Measurements from ENCODE around the gene POFUT1.
"Not testable (repeated sequence)": the region's sequence is repeated elsewhere in the genome, so short reads cannot be mapped to it uniquely, and the experiment has no call there.

Gene POFUT1

DNA sequence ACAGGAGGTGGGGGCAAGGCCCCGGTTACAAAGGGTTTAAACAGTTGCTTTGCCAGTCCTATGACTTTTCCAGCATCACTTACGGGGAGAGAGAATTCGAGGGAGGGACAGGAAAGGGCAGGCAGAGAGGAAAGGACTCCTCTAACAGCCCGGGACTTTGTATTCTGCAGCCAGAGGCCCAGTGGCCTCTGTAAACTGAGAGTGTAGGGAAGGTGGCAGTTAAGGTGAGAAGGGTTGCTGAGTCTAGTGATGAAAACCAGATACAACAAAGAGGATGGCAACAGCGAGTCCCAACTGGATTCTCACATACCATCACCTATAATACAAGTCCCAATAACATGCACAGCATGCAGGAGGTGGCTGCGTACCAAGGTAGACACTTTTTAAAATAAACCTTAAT is 13.7 kb upstream of the POFUT1 start:
- no peak overlapping the region for H3K4me3 ChIP-seq (replicated peaks; ENCODE audit: low read depth, low read length)

GRCh38 chr20:32195581-32195980 is 12.1 kb upstream of the POFUT1 start:
- TF ChIP-seq, protein P1, sequence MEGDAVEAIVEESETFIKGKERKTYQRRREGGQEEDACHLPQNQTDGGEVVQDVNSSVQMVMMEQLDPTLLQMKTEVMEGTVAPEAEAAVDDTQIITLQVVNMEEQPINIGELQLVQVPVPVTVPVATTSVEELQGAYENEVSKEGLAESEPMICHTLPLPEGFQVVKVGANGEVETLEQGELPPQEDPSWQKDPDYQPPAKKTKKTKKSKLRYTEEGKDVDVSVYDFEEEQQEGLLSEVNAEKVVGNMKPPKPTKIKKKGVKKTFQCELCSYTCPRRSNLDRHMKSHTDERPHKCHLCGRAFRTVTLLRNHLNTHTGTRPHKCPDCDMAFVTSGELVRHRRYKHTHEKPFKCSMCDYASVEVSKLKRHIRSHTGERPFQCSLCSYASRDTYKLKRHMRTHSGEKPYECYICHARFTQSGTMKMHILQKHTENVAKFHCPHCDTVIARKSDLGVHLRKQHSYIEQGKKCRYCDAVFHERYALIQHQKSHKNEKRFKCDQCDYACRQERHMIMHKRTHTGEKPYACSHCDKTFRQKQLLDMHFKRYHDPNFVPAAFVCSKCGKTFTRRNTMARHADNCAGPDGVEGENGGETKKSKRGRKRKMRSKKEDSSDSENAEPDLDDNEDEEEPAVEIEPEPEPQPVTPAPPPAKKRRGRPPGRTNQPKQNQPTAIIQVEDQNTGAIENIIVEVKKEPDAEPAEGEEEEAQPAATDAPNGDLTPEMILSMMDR (IDR thresholded peaks at IDR 0.05; ENCODE audit: low read length, missing control alignments) = no peak
- no peak for DNase-seq (ENCODE audit: low read depth)
- H3K4me3 ChIP-seq (replicated peaks; ENCODE audit: low read depth, low read length) = no peak overlapping the region

More for the DNA sequence above, 13.7 kb upstream of the POFUT1 start:
- TF ChIP-seq, protein P1 (IDR thresholded peaks at IDR 0.05; ENCODE audit: low read length, missing control alignments) = no peak
- no peak for DNase-seq (ENCODE audit: low read depth)

GRCh38 chr20:32196613-32197012 is 11.1 kb upstream of the POFUT1 start:
- H3K4me3 ChIP-seq (replicated peaks; ENCODE audit: low read depth, low read length); DNase-seq (ENCODE audit: low read depth): not testable (repeated sequence)

GRCh38 chr20:32197136-32197535 is 10.5 kb upstream of the POFUT1 start:
- not testable (repeated sequence) for H3K4me3 ChIP-seq (replicated peaks; ENCODE audit: low read depth, low read length); DNase-seq (ENCODE audit: low read depth)

DNA sequence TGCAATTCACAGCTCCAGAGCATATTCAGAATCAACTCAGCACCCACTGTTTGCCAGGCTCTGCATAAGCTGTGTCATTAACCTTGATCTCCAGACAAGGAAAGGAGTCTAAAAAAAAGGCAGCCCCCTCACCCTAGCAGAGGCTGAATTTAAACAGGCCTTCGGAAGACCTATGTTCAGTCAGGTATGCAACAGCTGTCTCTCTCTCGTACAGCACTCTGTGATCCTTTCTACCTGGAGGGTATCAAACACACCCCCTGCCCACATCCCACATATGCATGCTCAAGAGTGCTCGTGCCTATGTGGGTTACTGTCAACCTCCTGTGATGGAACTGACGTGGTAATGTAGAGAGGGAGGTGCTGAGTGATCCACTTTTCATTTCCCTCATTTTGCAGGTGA is 8.7 kb upstream of the POFUT1 start:
- no peak for DNase-seq (ENCODE audit: low read depth)
- TF ChIP-seq, protein P1 (IDR thresholded peaks at IDR 0.05; ENCODE audit: low read length, missing control alignments) = no peak
- no peak overlapping the region for H3K4me3 ChIP-seq (replicated peaks; ENCODE audit: low read depth, low read length)

DNA sequence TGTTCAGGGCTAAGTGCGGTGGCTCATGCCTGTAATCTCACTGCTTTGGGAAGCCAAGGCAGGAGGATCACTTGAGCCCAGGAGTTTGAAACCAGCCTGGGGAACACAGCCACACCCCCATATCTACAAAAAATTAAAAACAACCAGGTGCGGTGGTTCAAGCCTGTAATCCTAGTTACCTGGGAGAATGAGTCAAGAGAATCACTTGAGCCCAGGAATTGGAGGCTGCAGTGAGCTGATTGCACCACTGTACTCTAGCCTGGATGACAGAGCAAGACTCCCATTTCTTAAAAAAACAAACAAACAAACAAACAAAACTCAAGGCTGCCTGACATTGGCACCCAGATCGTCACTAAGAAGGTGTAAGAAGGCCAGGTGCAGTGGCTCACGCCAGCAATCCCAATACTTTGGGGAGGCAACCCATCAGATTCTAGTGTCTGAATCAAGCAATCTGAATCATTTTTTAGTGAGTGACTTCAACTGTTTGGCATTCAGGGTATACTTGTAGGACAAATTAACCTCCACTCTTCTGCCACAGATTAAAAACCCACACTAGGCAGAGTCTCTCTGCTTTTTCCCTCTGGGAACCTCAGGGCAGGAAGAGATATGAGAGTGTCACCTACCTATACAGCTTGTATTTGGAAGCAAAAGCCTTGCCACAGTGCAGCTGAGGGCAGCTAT is 6.2 kb upstream of the POFUT1 start:
- H3K4me3 ChIP-seq (replicated peaks; ENCODE audit: low read depth, low read length) = no peak overlapping the region
- TF ChIP-seq, protein P1 (IDR thresholded peaks at IDR 0.05; ENCODE audit: low read length, missing control alignments) = no peak
- DNase-seq (ENCODE audit: low read depth) = no peak

DNA sequence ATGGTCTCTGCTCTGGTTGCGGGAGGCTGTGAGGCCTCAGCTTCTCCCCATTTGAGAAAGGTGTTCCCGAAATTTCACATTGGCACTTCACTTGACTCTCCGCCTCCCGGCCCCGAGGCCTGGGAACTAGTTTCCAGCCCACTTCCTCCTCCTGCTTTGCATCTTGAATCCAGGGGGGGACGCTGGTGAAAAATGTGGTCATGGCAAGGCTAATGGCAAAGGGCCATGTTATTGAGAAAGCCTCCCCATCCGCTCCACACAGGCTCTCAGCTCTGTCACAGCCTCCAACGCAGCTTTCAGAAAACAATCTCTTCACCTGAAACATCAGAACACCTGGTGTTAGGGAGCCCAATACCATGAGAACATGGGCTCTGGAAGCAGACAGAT is 5.7 kb upstream of the POFUT1 start:
- TF ChIP-seq, protein P1 (IDR thresholded peaks at IDR 0.05; ENCODE audit: low read length, missing control alignments) = no peak
- no peak for DNase-seq (ENCODE audit: low read depth)
- no peak overlapping the region for H3K4me3 ChIP-seq (replicated peaks; ENCODE audit: low read depth, low read length)

DNA sequence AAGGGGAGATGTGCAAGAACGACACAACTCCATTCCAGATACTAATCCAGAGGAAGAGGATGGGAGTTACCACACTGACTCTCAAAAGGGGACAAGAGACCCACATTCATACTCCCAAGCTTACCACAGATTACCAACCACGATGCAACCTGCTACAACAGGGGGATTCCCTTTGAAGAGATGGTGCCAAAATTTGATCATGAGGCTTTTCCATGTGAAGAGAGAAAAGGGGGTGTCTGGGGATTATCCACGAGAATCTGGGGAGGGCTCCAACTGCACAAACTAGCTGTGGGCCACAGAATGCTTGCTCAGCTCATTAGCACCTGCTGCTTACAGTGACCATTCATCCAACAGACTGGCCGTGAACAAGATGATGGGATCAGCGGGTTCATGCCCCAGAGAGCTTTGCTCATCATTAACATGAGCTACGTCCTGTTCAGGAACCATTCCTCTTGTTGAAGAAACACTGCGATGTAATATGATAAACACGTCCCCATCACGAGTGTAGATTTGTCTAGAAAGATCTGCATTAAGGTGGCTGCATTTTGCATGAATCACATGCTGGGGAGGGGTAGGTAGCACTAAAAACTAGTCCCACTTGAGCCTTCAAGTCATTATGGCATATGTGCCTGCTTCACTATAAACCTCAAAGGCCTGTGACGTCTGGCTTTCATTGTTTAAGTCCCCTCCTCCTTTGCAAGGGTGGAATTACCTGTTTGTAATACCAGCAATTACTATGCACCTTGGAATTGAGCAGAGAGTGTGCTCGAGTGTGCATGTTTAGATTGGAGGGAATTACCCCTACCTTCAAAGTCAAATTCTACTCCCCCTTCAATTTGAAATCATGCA is 4.1 kb upstream of the POFUT1 start:
- no peak overlapping the region for H3K4me3 ChIP-seq (replicated peaks; ENCODE audit: low read depth, low read length)
- no peak for DNase-seq (ENCODE audit: low read depth)
- TF ChIP-seq, protein P1 (IDR thresholded peaks at IDR 0.05; ENCODE audit: low read length, missing control alignments) = no peak
